H9 (cell line): Measurements from ENCODE around the gene PLA2G15. TPM values are rescaled to one million over a fixed set of nuclear protein-coding genes. Genes with fewer than 3 reads are reported as not detected.

Source experiments
- DNase-seq: peaks from one replicate; pipeline ENCODE4 v3.0.0-alpha.2; 2017
- H2AFZ ChIP-seq: one replicate; pipeline ENCODE4 v1.6.1; 2013; ENCODE audit warnings: mild to moderate bottlenecking, low read length, control low read depth, moderate library complexity
- H2AK5ac ChIP-seq: 2 replicates; pipeline ENCODE4 v1.6.1; 2013; ENCODE audit warnings: low read length, control low read depth, mixed read lengths; ENCODE audit not compliant: insufficient read length
- H2BK120ac ChIP-seq: one replicate; pipeline ENCODE4 v1.6.1; 2013; ENCODE audit warnings: low read depth, mild to moderate bottlenecking, low read length, control low read depth, inconsistent platforms; ENCODE audit not compliant: poor library complexity, severe bottlenecking
- H2BK12ac ChIP-seq: 2 replicates; pipeline ENCODE4 v1.6.1; 2013; ENCODE audit warnings: low read length, control low read depth, mixed read lengths, low read depth; ENCODE audit not compliant: insufficient read length
- H2BK15ac ChIP-seq: 2 replicates; pipeline ENCODE4 v1.6.1; 2013; ENCODE audit warnings: low read depth, low read length, control low read depth
- H2BK20ac ChIP-seq: one replicate; pipeline ENCODE4 v1.6.1; 2013; ENCODE audit warnings: low read depth, mild to moderate bottlenecking, low read length, control low read depth, inconsistent platforms; ENCODE audit not compliant: poor library complexity, severe bottlenecking
- H2BK5ac ChIP-seq: 2 replicates; pipeline ENCODE4 v1.6.1; 2013; ENCODE audit warnings: low read length, control low read depth, mixed read lengths; ENCODE audit not compliant: insufficient read length
- H3K14ac ChIP-seq: 2 replicates; pipeline ENCODE4 v1.6.1; 2013; ENCODE audit warnings: low read length, control low read depth; ENCODE audit not compliant: insufficient read depth
- H3K18ac ChIP-seq: 2 replicates; pipeline ENCODE4 v1.6.1; 2013; ENCODE audit warnings: low read depth, mild to moderate bottlenecking, mixed read lengths, low read length, control low read depth; ENCODE audit not compliant: insufficient read length
- H3K23ac ChIP-seq: 2 replicates; pipeline ENCODE4 v1.6.1; 2013; ENCODE audit warnings: low read length, control low read depth, mixed read lengths, low read depth; ENCODE audit not compliant: insufficient read length
- H3K23me2 ChIP-seq: 2 replicates; pipeline ENCODE4 v1.6.1; 2013; ENCODE audit warnings: low read depth, mild to moderate bottlenecking, mixed read lengths, low read length, control low read depth; ENCODE audit not compliant: insufficient read length, poor library complexity, severe bottlenecking
- H3K27ac ChIP-seq: 2 replicates; pipeline ENCODE4 v1.5.1; 2013; ENCODE audit warnings: low read length, control low read depth, mixed read lengths, low read depth; ENCODE audit not compliant: insufficient read length
- H3K27me3 ChIP-seq: 2 replicates; pipeline ENCODE4 v1.6.1; 2013; ENCODE audit warnings: low read length, control low read depth, inconsistent platforms; ENCODE audit not compliant: insufficient read depth
- H3K4ac ChIP-seq: 2 replicates; pipeline ENCODE4 v1.6.1; 2013; ENCODE audit warnings: low read depth, mild to moderate bottlenecking, control low read depth, inconsistent platforms, low read length, moderate library complexity
- H3K4me1 ChIP-seq: 2 replicates; pipeline ENCODE4 v1.6.1; 2013; ENCODE audit warnings: low read length, control low read depth, inconsistent platforms; ENCODE audit not compliant: insufficient read depth
- H3K4me2 ChIP-seq: 2 replicates; pipeline ENCODE4 v1.6.1; 2013; ENCODE audit warnings: low read length, control low read depth, mixed read lengths; ENCODE audit not compliant: insufficient read length, insufficient read depth
- H3K56ac ChIP-seq: 2 replicates; pipeline ENCODE4 v1.6.1; 2013; ENCODE audit warnings: low read depth, mild to moderate bottlenecking, mixed read lengths, low read length, control low read depth; ENCODE audit not compliant: insufficient read length
- H3K79me1 ChIP-seq: 2 replicates; pipeline ENCODE4 v1.6.1; 2013; ENCODE audit warnings: low read depth, mild to moderate bottlenecking, moderate library complexity, low read length, control low read depth, inconsistent platforms; ENCODE audit not compliant: insufficient read depth, poor library complexity, severe bottlenecking
- H3K79me2 ChIP-seq: 2 replicates; pipeline ENCODE4 v1.6.1; 2013; ENCODE audit warnings: low read length, control low read depth, inconsistent platforms; ENCODE audit not compliant: insufficient read depth
- H3K9ac ChIP-seq: 2 replicates; pipeline ENCODE4 v1.6.1; 2013; ENCODE audit warnings: low read length, control low read depth, mixed read lengths; ENCODE audit not compliant: insufficient read length; ENCODE audit errors: extremely low read depth
- H3K9me3 ChIP-seq: one replicate; pipeline ENCODE4 v1.6.1; 2013; ENCODE audit warnings: low read depth, low read length, inconsistent platforms; ENCODE audit not compliant: control insufficient read depth
- H3T11ph ChIP-seq: one replicate; pipeline ENCODE4 v1.6.1; 2013; ENCODE audit warnings: mild to moderate bottlenecking, low read length, control low read depth, inconsistent platforms
- H4K20me1 ChIP-seq: one replicate; pipeline ENCODE4 v1.6.1; 2013; ENCODE audit not compliant: control insufficient read depth, insufficient read length, insufficient read depth
- H4K5ac ChIP-seq: 2 replicates; pipeline ENCODE4 v1.6.1; 2013; ENCODE audit warnings: low read depth, mild to moderate bottlenecking, mixed read lengths, low read length, control low read depth; ENCODE audit not compliant: insufficient read length
- H4K8ac ChIP-seq: replicated peaks from 2 replicates; pipeline ENCODE4 v1.6.1; 2013; ENCODE audit warnings: low read length, control low read depth, mixed read lengths, low read depth; ENCODE audit not compliant: insufficient read length
- H4K91ac ChIP-seq: 2 replicates; pipeline ENCODE4 v1.6.1; 2013; ENCODE audit warnings: low read depth, mild to moderate bottlenecking, moderate library complexity, mixed read lengths, low read length, control low read depth; ENCODE audit not compliant: insufficient read length
- H3K27ac Mint-ChIP-seq, 3 experiments: 2 replicates in 2 of 3; 3 replicates in 1 of 3; pipeline ENCODE4 v1.8.0; 2020 to 2021; ENCODE audit warnings: mixed read lengths in 3 of 3, mild to moderate bottlenecking in 1 of 3, moderate library complexity in 1 of 3
- H3K27me3 Mint-ChIP-seq: 2 replicates; pipeline ENCODE4 v1.8.0; 2021; ENCODE audit warnings: low read depth, mild to moderate bottlenecking, moderate library complexity, mixed read lengths
- H3K36me3 Mint-ChIP-seq, 3 experiments: 2 replicates in 2 of 3; 3 replicates in 1 of 3; pipeline ENCODE4 v1.8.0; 2020 to 2021; ENCODE audit warnings: low read depth in 3 of 3, mixed read lengths in 3 of 3; ENCODE audit not compliant: insufficient read depth in 1 of 3
- H3K4me1 Mint-ChIP-seq, 2 experiments: 2 replicates each; pipeline ENCODE4 v1.8.0; 2020; ENCODE audit warnings: mixed read lengths in 2 of 2
- H3K4me3 Mint-ChIP-seq, 2 experiments: 2 replicates in 1 of 2; 3 replicates in 1 of 2; pipeline ENCODE4 v1.8.0; 2020 to 2021; ENCODE audit warnings: mild to moderate bottlenecking in 2 of 2, mixed read lengths in 2 of 2, moderate library complexity in 1 of 2
- H3K9me3 Mint-ChIP-seq, 2 experiments: 2 replicates in 1 of 2; 3 replicates in 1 of 2; pipeline ENCODE4 v1.8.0; 2020; ENCODE audit warnings: mild to moderate bottlenecking in 2 of 2, mixed read lengths in 2 of 2, moderate library complexity in 1 of 2
- WGBS: extraction: QIAGEN DNeasy Blood & Tissue Kit; methylation state at CpG from one replicate; pipeline ENCODE4 v1.1.7; 2013; ENCODE audit warnings: missing lambda C conversion rate, low lambda C conversion rate, mixed read lengths; ENCODE audit not compliant: insufficient read length; ENCODE audit errors: extremely low coverage; 5-methylcytosine and 5-hydroxymethylcytosine counted together
- total RNA-seq: library from RNA; stranded (reverse); gene quantifications from 2 replicates; pipeline ENCODE4 v1.2.1, GENCODE V29; 2021
- TF ChIP-seq, protein P1 (sequence below): fragments of 200-600 bp; sonication (generic); conservative IDR thresholded peaks from 3 replicates; pipeline ENCODE4 v1.8.0; 2021; ENCODE audit warnings: antibody characterized with exemption, mild to moderate bottlenecking

Gene PLA2G15
- total RNA-seq, 1 experiment from 2014 or later: 11.0 TPM

DNA sequence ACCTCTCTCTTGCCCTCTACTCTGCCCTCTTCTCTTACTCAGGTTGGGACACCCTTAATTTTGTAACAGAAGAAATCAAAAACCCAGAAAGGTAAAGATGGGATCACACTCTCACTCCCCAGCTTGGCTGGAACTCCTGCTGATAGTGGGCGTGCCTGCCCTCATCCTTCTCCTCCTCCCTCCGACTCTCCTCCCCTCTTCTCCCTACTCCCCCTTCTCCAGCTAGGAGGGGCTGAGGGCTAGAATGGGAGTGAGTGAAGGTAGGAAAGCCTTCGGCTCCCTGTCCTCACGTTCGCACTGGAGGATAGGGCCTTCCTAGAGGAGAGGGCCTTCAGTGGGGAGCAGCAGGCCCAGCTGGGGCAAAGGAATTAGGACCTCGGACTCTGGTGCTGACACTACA lies 45.3 kb downstream of the PLA2G15 start:
- Histone ChIP-seq H3K23me2 (no peaks in the 10 kb centered on the region), H4K91ac (no peak overlapping the region), H2BK15ac (no peak overlapping the region), H3K4me2 (no peak overlapping the region), H3K4ac (no peak overlapping the region), H3K4me1 (no peaks in the 10 kb centered on the region), H2BK20ac (no peak overlapping the region), H2AFZ (no peak overlapping the region), H3K9me3 (peaks cover 5% of the 10 kb centered on the region), H3K79me2 (0 out of 2 replicates have a peak, but pooled peaks cover 2% of the 10 kb centered on the region), H3K27me3 (no peaks in the 10 kb centered on the region), H4K20me1 (peaks cover 2% of the 10 kb centered on the region), H3T11ph (no peak overlapping the region), H4K5ac (no peak overlapping the region), H3K79me1 (no peaks in the 10 kb centered on the region), H3K18ac (no peak overlapping the region), H3K56ac (no peak overlapping the region), H3K23ac (no peak overlapping the region), H3K14ac (no peak overlapping the region), H3K27ac (no peak overlapping the region), H4K8ac (no peak overlapping the region), H2BK5ac (no peak overlapping the region), H3K9ac (no peak overlapping the region), H2BK12ac (no peak overlapping the region), H2AK5ac (no peak overlapping the region), H2BK120ac (no peak overlapping the region)
- H3K4me1 Mint-ChIP-seq: peaks cover 4 to 8% of the 10 kb centered on the region in 2 experiments; a peak in 3 of 4 replicates
- WGBS: no CpG with 5 or more reads among the region's 6 CpGs
- H3K9me3 Mint-ChIP-seq: no peaks in the 10 kb centered on the region
- TF ChIP-seq, protein P1, sequence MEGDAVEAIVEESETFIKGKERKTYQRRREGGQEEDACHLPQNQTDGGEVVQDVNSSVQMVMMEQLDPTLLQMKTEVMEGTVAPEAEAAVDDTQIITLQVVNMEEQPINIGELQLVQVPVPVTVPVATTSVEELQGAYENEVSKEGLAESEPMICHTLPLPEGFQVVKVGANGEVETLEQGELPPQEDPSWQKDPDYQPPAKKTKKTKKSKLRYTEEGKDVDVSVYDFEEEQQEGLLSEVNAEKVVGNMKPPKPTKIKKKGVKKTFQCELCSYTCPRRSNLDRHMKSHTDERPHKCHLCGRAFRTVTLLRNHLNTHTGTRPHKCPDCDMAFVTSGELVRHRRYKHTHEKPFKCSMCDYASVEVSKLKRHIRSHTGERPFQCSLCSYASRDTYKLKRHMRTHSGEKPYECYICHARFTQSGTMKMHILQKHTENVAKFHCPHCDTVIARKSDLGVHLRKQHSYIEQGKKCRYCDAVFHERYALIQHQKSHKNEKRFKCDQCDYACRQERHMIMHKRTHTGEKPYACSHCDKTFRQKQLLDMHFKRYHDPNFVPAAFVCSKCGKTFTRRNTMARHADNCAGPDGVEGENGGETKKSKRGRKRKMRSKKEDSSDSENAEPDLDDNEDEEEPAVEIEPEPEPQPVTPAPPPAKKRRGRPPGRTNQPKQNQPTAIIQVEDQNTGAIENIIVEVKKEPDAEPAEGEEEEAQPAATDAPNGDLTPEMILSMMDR: no peak
- H3K4me3 Mint-ChIP-seq: 0 out of 5 replicates have a peak overlapping the region, but pooled peaks of 1 of the 2 experiments have one; percentile 1
- peak overlapping the region in 2 of 3 experiments; percentile 39 to 75; a peak in 2 of 7 replicates for H3K27ac Mint-ChIP-seq
- no peaks in the 10 kb centered on the region; the same call in 1 of the 2 replicates for H3K27me3 Mint-ChIP-seq
- peaks cover 21 to 48% (median 23%) of the 10 kb centered on the region in 3 experiments; a peak in 6 of 7 replicates for H3K36me3 Mint-ChIP-seq
- DNase-seq: no peak
